Measurements from ENCODE around the gene CHMP5.

Gene CHMP5

GRCh38 chr9:33320230-33320567, 55.4 kb downstream of the CHMP5 start:
- no peak for DNase-seq

GRCh38 chr9:33320568-33321261, 55.9 kb downstream of the CHMP5 start:
- DNase-seq: peak; percentile 21 to 43

- DNase-seq: no peak
These were observed 64.3 kb downstream of the CHMP5 start for GRCh38 chr9:33329117-33329563.

- no peak for DNase-seq
These were observed 65.1 kb downstream of the CHMP5 start for GRCh38 chr9:33329979-33330378.

- no peak for DNase-seq
These were observed 66.6 kb downstream of the CHMP5 start for GRCh38 chr9:33331377-33331891.

Data from inflammatory macrophage (primary cell).